HG03439 (cell line): ENCODE data around the gene GRID2IP.
"Not testable (repeated sequence)": the region's sequence is repeated elsewhere in the genome, so short reads cannot be mapped to it uniquely, and the experiment has no call there.

ENCODE experiments used
- ATAC-seq: cut with Tn5 transposase; IDR thresholded peaks from one replicate; pipeline ENCODE4 v1.9.1; 2021; ENCODE audit warnings: mild to moderate bottlenecking, moderate library complexity; ENCODE audit not compliant: unreplicated experiment

Gene GRID2IP

DNA sequence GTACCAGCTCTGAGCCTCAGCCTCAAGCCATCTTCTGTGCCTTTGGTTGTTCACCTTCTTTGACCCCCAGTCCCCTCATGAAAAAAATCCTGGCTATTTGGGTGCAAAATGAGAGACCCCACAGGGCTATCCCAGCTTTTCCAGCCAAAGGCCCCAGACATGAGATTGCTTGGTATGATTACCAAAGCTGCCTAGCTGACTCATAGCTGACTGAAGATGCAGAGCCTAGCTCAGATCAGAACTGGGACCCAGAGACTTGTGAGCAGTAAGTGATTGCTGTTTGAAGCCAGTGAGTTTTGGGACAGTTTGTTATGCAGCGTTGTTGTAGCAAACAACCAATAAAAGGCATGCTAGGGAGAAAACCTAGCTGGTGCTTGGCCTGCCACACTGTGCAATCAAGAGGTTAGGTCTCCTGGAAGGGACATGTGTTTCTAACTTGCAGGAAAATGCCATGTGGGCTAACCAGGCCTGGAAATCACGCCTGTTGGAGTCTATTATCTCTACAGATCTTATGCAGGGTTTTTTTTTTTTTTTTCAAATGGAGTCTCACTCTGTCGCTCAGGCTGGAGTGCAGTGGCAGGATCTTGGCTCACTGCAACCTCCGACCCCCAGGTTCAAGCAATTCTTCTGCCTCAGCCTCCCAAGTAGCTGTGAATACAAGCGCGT is 55.5 kb downstream of the GRID2IP start:
- ATAC-seq: no peak

- ATAC-seq: no peak
Observed at GRCh38 chr7:6494365-6494764, 56.9 kb downstream of the GRID2IP start.

GRCh38 chr7:6491194-6491593 is 60.1 kb downstream of the GRID2IP start:
- ATAC-seq: no peak

DNA sequence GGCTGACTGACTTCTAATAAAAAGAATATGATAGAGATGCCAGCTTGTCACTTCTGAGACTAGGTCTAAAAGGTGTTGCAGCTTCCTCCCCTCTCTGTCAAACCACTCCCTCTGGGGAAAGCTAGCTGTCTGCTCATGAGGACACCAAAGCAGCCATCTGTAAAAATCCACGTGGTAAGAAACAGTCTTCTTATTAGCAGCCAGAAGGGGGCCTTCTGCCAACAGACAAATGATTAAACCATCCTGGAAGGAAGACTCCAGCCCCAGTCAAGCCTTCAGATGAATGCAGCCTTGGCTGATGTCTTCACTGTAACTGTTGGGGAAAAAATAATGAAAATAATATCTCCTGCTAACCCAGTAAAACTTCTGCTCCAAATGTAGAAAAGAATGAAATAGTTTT is 61.6 kb downstream of the GRID2IP start:
- ATAC-seq: no peak

- no peak for ATAC-seq
Observed at GRCh38 chr7:6487184-6487545, 64.1 kb downstream of the GRID2IP start.

GRCh38 chr7:6486438-6487183 is 64.7 kb downstream of the GRID2IP start:
- ATAC-seq: no peak

- ATAC-seq: no peak
Observed at GRCh38 chr7:6482743-6483119, 68.5 kb downstream of the GRID2IP start.

DNA sequence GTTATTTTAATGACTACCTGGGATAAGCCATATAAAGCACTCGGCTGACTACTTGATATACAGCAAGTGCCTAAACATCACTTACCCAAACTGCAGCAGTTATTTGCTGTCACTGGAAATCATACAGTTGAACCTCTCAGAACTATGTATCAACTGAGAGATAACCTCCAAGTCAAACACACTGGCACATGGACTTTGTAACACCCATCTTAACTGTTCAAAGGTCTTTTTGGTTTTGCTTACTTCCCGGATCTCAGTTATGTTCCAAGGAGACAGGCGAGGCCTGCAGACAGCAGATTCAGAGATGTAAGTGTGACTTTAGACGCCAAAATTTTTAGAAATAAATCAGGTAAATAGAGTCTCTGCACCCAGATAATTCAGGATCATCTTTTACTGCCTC is 69.0 kb downstream of the GRID2IP start:
- no peak for ATAC-seq

- ATAC-seq: no peak
Observed at GRCh38 chr7:6481445-6481844, 69.8 kb downstream of the GRID2IP start.

DNA sequence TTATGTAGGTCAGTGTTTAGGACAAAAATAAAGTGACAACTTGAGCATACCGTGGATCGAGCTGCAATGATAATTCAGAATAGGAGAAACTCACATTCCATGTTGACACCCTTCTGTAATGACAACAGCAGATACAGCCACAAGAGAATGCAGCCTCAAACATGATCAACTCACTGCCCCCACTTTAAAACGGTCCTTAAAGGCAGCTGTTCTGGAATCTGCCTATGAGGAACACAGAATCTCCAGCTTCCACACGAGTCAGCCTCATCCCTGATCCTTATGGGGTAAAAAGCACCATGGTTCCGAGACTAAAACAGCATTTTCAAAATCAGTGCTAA is 71.0 kb downstream of the GRID2IP start:
- no peak for ATAC-seq

- no peak for ATAC-seq
Observed at GRCh38 chr7:6479067-6479466, 72.2 kb downstream of the GRID2IP start.

DNA sequence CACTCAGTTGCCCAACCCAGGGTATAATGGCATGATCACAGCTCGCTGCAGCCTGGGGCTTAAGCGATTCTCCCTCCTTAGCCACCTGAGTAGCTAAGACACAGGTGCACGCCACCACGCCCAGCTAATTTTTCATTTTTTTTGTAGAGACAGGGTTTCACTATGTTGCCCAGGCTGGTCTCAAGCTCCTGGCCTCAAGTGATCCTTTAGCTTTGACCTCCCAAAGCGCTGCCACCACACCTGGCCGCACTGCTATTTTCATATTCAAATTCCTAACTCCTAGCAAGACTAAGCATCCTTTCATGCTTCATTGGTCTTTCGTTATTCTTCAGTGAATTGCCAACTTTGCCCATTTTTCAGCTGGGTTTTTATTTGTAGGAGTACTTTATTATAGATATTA is 73.1 kb downstream of the GRID2IP start:
- ATAC-seq: no peak

- no peak for ATAC-seq
Observed at GRCh38 chr7:6477318-6477660, 74.0 kb downstream of the GRID2IP start.

DNA sequence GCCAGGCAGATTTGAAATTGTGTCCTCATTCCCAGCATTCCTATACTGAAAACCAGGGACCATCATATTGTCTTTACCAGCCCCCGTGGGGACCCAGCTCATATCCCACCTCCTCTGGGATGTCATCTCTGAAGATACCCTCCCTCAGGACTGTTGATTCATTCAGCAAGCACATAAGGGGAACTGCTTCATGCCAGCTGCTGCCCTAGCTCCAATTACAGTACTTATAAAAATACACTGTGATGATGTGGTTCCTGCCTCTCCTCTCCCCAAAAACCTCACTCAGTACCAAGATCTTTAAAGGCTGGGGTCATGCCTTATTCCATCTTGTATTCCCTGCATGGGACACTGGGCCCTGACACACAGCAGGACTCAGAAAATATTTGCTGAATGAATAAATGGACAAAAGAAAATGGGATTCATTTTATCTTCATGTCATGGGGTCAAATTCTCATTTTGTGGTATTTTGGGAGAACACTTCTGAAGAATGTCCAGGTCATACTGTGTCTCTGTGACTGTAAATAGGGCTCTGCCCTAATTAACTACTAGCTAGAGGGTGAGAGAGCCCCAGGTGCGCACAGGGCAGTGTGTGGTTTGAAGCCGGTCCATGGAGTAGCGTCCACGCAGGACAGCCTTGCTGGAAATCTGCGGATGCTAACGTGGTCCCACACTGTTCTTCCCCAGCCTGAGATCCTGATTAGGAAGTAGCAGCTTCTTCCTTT is 74.5 kb downstream of the GRID2IP start:
- ATAC-seq: no peak

DNA sequence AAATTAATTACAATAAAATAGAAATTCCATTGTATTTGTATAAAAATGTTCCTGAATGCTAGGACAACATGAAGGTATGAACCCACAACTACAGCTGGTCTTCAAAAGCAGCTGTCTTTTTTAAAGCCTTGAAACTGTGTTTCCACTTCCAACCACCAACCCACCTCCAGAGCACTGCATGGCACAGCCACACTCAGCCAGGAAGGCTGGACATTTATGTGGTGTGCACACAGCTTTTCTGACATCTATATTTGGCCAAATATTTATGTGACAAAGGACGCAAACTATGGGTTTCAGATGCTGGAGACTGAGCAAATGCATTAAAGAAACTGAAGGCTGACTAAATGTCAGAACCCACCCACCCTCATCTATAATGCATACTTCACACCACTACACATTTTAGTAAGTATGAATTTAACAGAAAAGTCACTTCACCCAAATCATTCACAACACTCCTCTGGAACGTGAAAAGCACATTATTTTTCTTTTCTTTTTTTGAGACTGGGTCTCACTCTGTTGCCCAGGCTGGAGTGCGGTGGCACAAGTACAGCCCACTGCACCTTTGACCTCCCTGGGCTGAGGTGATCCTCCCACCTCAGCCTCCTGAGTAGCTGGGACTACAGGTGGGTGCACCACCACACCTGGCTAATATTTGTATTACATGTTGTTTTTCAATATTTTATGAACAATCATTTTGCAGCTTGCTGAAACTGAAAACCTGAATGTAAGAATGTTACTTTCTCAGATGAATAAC is 75.7 kb downstream of the GRID2IP start:
- no peak for ATAC-seq

DNA sequence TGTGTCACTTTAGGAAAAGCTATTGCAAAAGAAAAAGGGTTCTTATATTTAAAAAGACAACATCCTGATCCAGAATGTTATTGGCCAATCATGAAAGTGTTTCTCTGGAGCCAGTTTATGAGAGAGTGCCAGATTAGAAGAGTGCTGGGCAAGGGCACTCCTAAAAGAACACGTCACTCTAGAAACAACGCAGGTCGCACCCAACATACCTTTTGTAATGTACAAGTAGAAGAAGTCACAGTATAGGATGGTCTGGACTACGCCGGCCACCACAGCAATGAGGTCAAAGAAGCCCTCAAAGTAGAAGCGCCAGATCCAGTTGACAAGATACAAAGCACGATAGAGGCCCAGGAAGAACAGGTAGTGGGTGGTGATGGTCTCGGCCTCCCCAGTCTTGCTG is 85.4 kb downstream of the GRID2IP start:
- ATAC-seq: no peak

GRCh38 chr7:6463609-6464008 is 87.7 kb downstream of the GRID2IP start:
- not testable (repeated sequence) for ATAC-seq

DNA sequence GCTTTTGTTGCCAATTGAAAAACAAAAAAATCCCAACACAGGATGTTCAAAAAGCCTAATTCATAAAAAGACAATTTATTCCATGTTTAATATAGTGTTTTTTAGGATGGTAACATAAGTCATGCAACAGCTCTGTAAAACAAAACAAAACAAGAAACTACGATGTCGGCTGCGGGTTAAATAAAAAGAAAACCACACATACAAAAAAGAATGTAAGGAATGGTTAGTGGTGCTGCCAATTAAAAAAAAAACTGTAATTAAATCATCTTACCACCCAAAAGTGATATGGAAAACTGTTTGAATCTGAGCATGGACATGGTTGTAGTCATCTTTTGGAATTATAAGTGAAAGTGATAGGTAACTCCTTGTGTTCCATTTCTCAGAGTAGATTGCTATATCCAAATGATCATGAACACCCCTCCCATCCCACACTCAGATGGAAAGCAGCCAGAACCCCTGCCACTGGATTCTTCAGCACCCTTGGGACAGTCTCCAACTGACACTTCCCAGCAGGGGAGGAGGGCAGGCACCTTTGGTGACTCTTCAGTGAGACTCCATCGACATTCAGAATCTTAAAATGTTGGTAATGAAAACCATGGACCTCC is 89.2 kb downstream of the GRID2IP start:
- no peak for ATAC-seq

DNA sequence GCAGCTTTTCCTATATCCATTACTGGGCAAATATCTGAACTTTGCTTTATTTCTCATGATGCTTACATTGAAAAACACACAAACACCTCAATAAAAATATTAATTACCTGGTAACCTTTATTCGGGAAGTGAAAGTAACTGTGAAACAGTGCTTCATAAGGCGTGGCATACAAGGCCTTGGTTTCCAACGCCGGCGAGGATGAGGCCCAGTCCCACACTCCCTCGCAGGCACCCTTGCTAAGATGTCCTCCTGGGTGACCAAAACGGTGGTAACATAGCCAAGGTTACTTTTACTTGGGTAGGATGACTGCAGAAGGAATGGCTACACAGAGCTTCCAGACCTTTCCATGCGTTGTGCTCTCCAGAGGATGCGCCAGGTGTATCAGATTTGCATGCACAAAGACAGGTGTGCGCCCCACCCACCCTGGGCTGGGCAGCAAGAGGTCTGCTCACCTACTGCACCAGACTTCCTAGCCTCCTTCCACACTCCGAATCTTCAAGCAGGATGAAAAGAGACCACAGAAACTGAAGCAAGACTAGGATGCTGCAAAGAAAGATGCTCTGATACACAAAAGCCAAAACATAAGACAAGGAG is 90.2 kb downstream of the GRID2IP start:
- ATAC-seq: no peak

DNA sequence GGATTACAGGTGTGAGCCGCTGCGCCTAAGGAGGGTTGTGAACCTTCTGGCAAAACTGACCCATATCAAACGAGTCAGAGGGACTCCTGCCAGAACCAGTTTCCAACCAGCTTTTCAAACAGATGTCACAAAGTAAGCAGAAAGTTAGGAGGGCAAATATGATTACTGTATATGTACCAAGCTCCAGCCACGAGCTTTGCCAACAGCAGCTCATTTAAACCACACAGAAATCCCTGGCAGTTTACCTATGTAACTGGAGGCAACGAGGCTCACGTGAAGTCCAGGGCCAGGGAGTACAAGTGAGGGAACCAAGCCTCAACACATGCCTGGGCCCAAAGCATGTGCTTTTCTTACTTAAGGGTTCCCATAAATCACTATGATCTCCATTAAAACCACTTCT is 91.0 kb downstream of the GRID2IP start:
- ATAC-seq: no peak

- ATAC-seq: not testable (repeated sequence)
Observed at GRCh38 chr7:6458676-6459075, 92.6 kb downstream of the GRID2IP start.
